Coronary artery (tissue), 2 donors: ENCODE results near the gene REV3L.

Source experiments
- DNase-seq: peaks from one replicate; pipeline ENCODE4 v3.0.0-alpha.2; 2017; ENCODE audit warnings: low spot score
- H3K27ac ChIP-seq, 2 donors: fragments of 200-600 bp; sonication (generic); one replicate each; pipeline ENCODE4 v1.5.1; 2016 to 2019
- H3K4me3 ChIP-seq: fragments of 200-600 bp; sonication (generic); 2 replicates; pipeline ENCODE4 v1.5.1; 2016; ENCODE audit warnings: mild to moderate bottlenecking, moderate library complexity
- CTCF ChIP-seq: fragments of 200-600 bp; sonication (generic); IDR thresholded peaks from one replicate; pipeline ENCODE4 v1.5.1; 2019; ENCODE audit warnings: antibody characterized with exemption

Gene REV3L

GRCh38 chr6:111503660-111504059 is 20.6 kb upstream of the REV3L start:
- Histone ChIP-seq H3K4me3 (no peak overlapping the region), H3K27ac (no peak overlapping the region)
- TF ChIP-seq CTCF = no peak
- no peak for DNase-seq

GRCh38 chr6:111503194-111503593 is 20.2 kb upstream of the REV3L start:
- H3K27ac ChIP-seq = no peak overlapping the region
- no peak for DNase-seq
- TF ChIP-seq CTCF = no peak
- no peak overlapping the region for H3K4me3 ChIP-seq

- Histone ChIP-seq H3K27ac (no peak overlapping the region), H3K4me3 (no peak overlapping the region)
- DNase-seq = no peak
- no peak for TF ChIP-seq CTCF
These were observed 19.1 kb upstream of the REV3L start for GRCh38 chr6:111502154-111502553.

GRCh38 chr6:111499269-111499793 is 16.3 kb upstream of the REV3L start:
- no peak overlapping the region for H3K4me3 ChIP-seq
- no peak for TF ChIP-seq CTCF
- no peak overlapping the region for H3K27ac ChIP-seq
- no peak for DNase-seq

- Histone ChIP-seq H3K27ac (no peak overlapping the region), H3K4me3 (no peak overlapping the region)
- no peak for DNase-seq
- TF ChIP-seq CTCF = no peak
These were observed 12.1 kb upstream of the REV3L start for GRCh38 chr6:111494951-111495635.

- Histone ChIP-seq H3K4me3 (no peak overlapping the region), H3K27ac (no peak overlapping the region)
- no peak for DNase-seq
- no peak for TF ChIP-seq CTCF
These were observed 9.5 kb upstream of the REV3L start for GRCh38 chr6:111492499-111492898.

GRCh38 chr6:111490067-111490466 is 7.0 kb upstream of the REV3L start:
- Histone ChIP-seq H3K27ac (no peak overlapping the region), H3K4me3 (no peak overlapping the region)
- no peak for DNase-seq
- no peak for TF ChIP-seq CTCF
